CD14-positive monocyte (primary cell): ENCODE data around the gene RALGDS. TPM values are rescaled to one million over a fixed set of nuclear protein-coding genes. Genes with fewer than 3 reads are reported as not detected.

Experiments
- DNase-seq, 3 donors: peaks; one replicate each; pipeline ENCODE4 v3.0.0-alpha.2; 2011 to 2022
- H2AFZ ChIP-seq: 2 replicates; pipeline ENCODE4 v1.6.0; 2012; ENCODE audit warnings: mild to moderate bottlenecking, low read depth, low read length, inconsistent platforms; ENCODE audit not compliant: insufficient read depth, poor library complexity, severe bottlenecking
- H3K27ac ChIP-seq, 2 donors: 1 replicate in 1 of 2; 2 replicates in 1 of 2; pipeline ENCODE4 v1.5.1; 2012 to 2013; ENCODE audit warnings: low read length in 2 of 2, control low read depth in 1 of 2, inconsistent platforms in 1 of 2, low read depth in 1 of 2, mild to moderate bottlenecking in 1 of 2
- H3K27me3 ChIP-seq, 2 donors: one replicate each; pipeline versions ENCODE4 v1.6.0 to v1.6.1; 2011 to 2013; ENCODE audit warnings: low read length in 2 of 2; ENCODE audit not compliant: control insufficient read depth in 2 of 2, insufficient read depth in 2 of 2
- H3K36me3 ChIP-seq, 2 donors: replicated peaks in 1 of 2; 1 replicate in 1 of 2; 2 replicates in 1 of 2; pipeline versions ENCODE4 v1.5.1 to v1.6.1; 2012 to 2013; ENCODE audit warnings: low read length in 2 of 2, control low read depth in 1 of 2, inconsistent platforms in 1 of 2, mild to moderate bottlenecking in 1 of 2; ENCODE audit not compliant: insufficient read depth in 2 of 2, control insufficient read depth in 1 of 2
- H3K4me1 ChIP-seq, 2 donors: 1 replicate in 1 of 2; 2 replicates in 1 of 2; pipeline versions ENCODE4 v1.5.1 to v1.6.1; 2012 to 2013; ENCODE audit warnings: low read length in 2 of 2, control low read depth in 1 of 2, inconsistent platforms in 1 of 2, mild to moderate bottlenecking in 1 of 2, moderate library complexity in 1 of 2; ENCODE audit not compliant: insufficient read depth in 2 of 2, control insufficient read depth in 1 of 2
- H3K4me2 ChIP-seq: replicated peaks from 2 replicates; pipeline ENCODE3; 2012; ENCODE audit warnings: low read length, moderate library complexity, mild to moderate bottlenecking; ENCODE audit not compliant: poor library complexity, severe bottlenecking; ENCODE audit errors: extremely low read depth
- H3K4me3 ChIP-seq, 3 experiments: fragments of 200-600 bp in 1 of 3; sonication (generic) in 1 of 3; replicated peaks in 1 of 3; 1 replicate in 2 of 3; 2 replicates in 1 of 3; pipeline ENCODE4 v1.5.1; 2011 to 2013; ENCODE audit warnings: low read length in 3 of 3, mild to moderate bottlenecking in 3 of 3, control low read depth in 2 of 3, low read depth in 2 of 3, inconsistent platforms in 1 of 3, moderate library complexity in 1 of 3
- H3K79me2 ChIP-seq: 2 replicates; pipeline ENCODE4 v1.6.0; 2012; ENCODE audit warnings: mild to moderate bottlenecking, control low read depth, inconsistent platforms, low read length, moderate library complexity; ENCODE audit not compliant: insufficient read depth
- H3K9ac ChIP-seq: 2 replicates; pipeline ENCODE4 v1.6.0; 2017; ENCODE audit warnings: low read length, mild to moderate bottlenecking; ENCODE audit not compliant: insufficient read depth, poor library complexity, severe bottlenecking
- H3K9me3 ChIP-seq, 2 donors: replicated peaks in 1 of 2; 1 replicate in 1 of 2; 2 replicates in 1 of 2; pipeline versions ENCODE4 v1.5.1 to v1.6.1; 2012 to 2013; ENCODE audit warnings: low read length in 2 of 2, control low read depth in 1 of 2; ENCODE audit not compliant: control insufficient read depth in 1 of 2, insufficient read depth in 1 of 2
- H4K20me1 ChIP-seq: 2 replicates; pipeline ENCODE4 v1.6.0; 2012; ENCODE audit warnings: mild to moderate bottlenecking, low read length, control low read depth, moderate library complexity; ENCODE audit not compliant: insufficient read depth
- H3K27ac Mint-ChIP-seq, 7 donors: one replicate each; pipeline ENCODE4 v1.8.0; 2020; ENCODE audit warnings: mild to moderate bottlenecking in 7 of 7, mixed read lengths in 7 of 7, moderate library complexity in 6 of 7, inconsistent platforms in 2 of 7
- H3K27me3 Mint-ChIP-seq, 3 donors: one replicate each; pipeline ENCODE4 v1.8.0; 2021 to 2022; ENCODE audit warnings: low read depth in 3 of 3, mild to moderate bottlenecking in 3 of 3, mixed read lengths in 3 of 3, moderate library complexity in 3 of 3, inconsistent platforms in 1 of 3
- H3K36me3 Mint-ChIP-seq, 2 donors: one replicate each; pipeline ENCODE4 v1.8.0; 2020; ENCODE audit warnings: mixed read lengths in 2 of 2, inconsistent platforms in 1 of 2, mild to moderate bottlenecking in 1 of 2
- H3K4me1 Mint-ChIP-seq: one replicate; pipeline ENCODE4 v1.8.0; 2020; ENCODE audit warnings: mild to moderate bottlenecking, mixed read lengths
- H3K4me3 Mint-ChIP-seq, 2 donors: one replicate each; pipeline ENCODE4 v1.8.0; 2020; ENCODE audit warnings: mild to moderate bottlenecking in 2 of 2, mixed read lengths in 2 of 2, moderate library complexity in 1 of 2
- H3K9me3 Mint-ChIP-seq, 7 donors: one replicate each; pipeline ENCODE4 v1.8.0; 2020 to 2022; ENCODE audit warnings: mixed read lengths in 7 of 7, mild to moderate bottlenecking in 6 of 7, moderate library complexity in 6 of 7, inconsistent platforms in 2 of 7
- CTCF ChIP-seq: fragments of 200-600 bp; IDR thresholded peaks from one replicate; pipeline ENCODE4 v1.8.0; 2022; ENCODE audit warnings: antibody characterized with exemption, mild to moderate bottlenecking
- WGBS: methylation state at CpG from one replicate; pipeline ENCODE4 v1.1.5; 2013; ENCODE audit warnings: missing lambda C conversion rate; ENCODE audit not compliant: insufficient coverage; 5-methylcytosine and 5-hydroxymethylcytosine counted together
- intact Hi-C, 2 donors: fragments of 100-400 bp; cut with micrococcal nuclease; formaldehyde crosslinking; loops; one replicate each; pipeline versions ENCODE4 v1.15.0 to v1.15.1; 2023
- polyA plus RNA-seq, 3 donors: library from polyadenylated mRNA; depleted of rRNA in 1 of 3; unstranded in 2 of 3; stranded (reverse) in 1 of 3; fragments of 300-500 nt in 2 of 3; fragments of >200 nt in 1 of 3; fragmentation: Illumina TruSeq in 2 of 3; gene quantifications; 1 replicate in 2 of 3; 2 replicates in 1 of 3; pipeline ENCODE4 v1.2.3, GENCODE V29; 2012 to 2021

The RALGDS gene
- polyA plus RNA-seq, 3 donors: 3.5 to 63.8 (median 4.2) TPM

GRCh38 chr9:133099726-133100505, 21.1 kb downstream of the RALGDS start:
- H3K9me3 ChIP-seq: peaks cover 3 to 14% of the 10 kb centered on the region in 2 donors
- peaks cover 0 to 5% (median 0%) of the 10 kb centered on the region in 3 donors for H3K27me3 Mint-ChIP-seq
- peaks cover 13 to 29% (median 20%) of the 10 kb centered on the region in 7 donors for H3K9me3 Mint-ChIP-seq
- H3K4me3 Mint-ChIP-seq: no peak overlapping the region
- no peaks in the 10 kb centered on the region for H3K27me3 ChIP-seq
- peaks cover 55 to 70% of the 10 kb centered on the region in 2 donors for H3K36me3 ChIP-seq
- no peak overlapping the region for H3K4me3 ChIP-seq
- H3K79me2 ChIP-seq: no peaks in the 10 kb centered on the region
- no peaks in the 10 kb centered on the region for H3K4me1 ChIP-seq
- H3K27ac Mint-ChIP-seq: peak overlapping the region in 1 of 7 donors; percentile 42
- peaks cover 14% of the 10 kb centered on the region for H4K20me1 ChIP-seq
- intact Hi-C loops: loop anchor here in 1 of 2 donors (5.0 kb wide), 1 partner anchor 68 kb away; the partner anchor contains the start of gene GTF3C5
- H3K36me3 Mint-ChIP-seq: peaks cover 60 to 74% of the 10 kb centered on the region in 2 donors
- H3K4me2 ChIP-seq: no peak overlapping the region
- no peak overlapping the region for H2AFZ ChIP-seq
- no peaks in the 10 kb centered on the region for H3K4me1 Mint-ChIP-seq
- 97% methylated on average over 12 of the region's 12 CpGs for WGBS
- no peak for DNase-seq
- H3K9ac ChIP-seq: no peak overlapping the region
- no peak for TF ChIP-seq CTCF
- H3K27ac ChIP-seq: no peak overlapping the region

GRCh38 chr9:133098871-133099270, 22.2 kb downstream of the RALGDS start:
- DNase-seq: no peak
- peaks cover 13% of the 10 kb centered on the region for H4K20me1 ChIP-seq
- H3K4me3 ChIP-seq: no peak overlapping the region
- WGBS: 96% methylated on average over 5 of the region's 5 CpGs
- no peaks in the 10 kb centered on the region for H3K79me2 ChIP-seq
- no peaks in the 10 kb centered on the region for H3K4me1 ChIP-seq
- no peak for TF ChIP-seq CTCF
- H2AFZ ChIP-seq: no peak overlapping the region
- H3K9me3 Mint-ChIP-seq: peaks cover 13 to 32% (median 20%) of the 10 kb centered on the region in 7 donors
- H3K4me2 ChIP-seq: no peak overlapping the region
- H3K4me1 Mint-ChIP-seq: no peaks in the 10 kb centered on the region
- H3K36me3 Mint-ChIP-seq: peaks cover 57 to 66% of the 10 kb centered on the region in 2 donors
- intact Hi-C loops: loop anchor here in 1 of 2 donors (5.0 kb wide), 1 partner anchor 67 kb away; the partner anchor contains the start of gene GTF3C5
- H3K9ac ChIP-seq: no peak overlapping the region
- peaks cover 51 to 62% of the 10 kb centered on the region in 2 donors for H3K36me3 ChIP-seq
- H3K4me3 Mint-ChIP-seq: no peak overlapping the region
- H3K9me3 ChIP-seq: peaks cover 3 to 14% of the 10 kb centered on the region in 2 donors
- H3K27me3 Mint-ChIP-seq: peaks cover 0 to 5% (median 0%) of the 10 kb centered on the region in 3 donors
- H3K27ac Mint-ChIP-seq: peak overlapping the region in 2 of 7 donors; percentile 46 to 74
- H3K27ac ChIP-seq: no peak overlapping the region
- no peaks in the 10 kb centered on the region for H3K27me3 ChIP-seq
